ENCODE data around the gene ABI3BP. TPM values are rescaled to one million over a fixed set of nuclear protein-coding genes. Genes with fewer than 3 reads are reported as not detected.

ABI3BP gene
- total RNA-seq, 4 donors from 2014 or later, result 12.3 to 57.8 (median 22.0) TPM

DNA sequence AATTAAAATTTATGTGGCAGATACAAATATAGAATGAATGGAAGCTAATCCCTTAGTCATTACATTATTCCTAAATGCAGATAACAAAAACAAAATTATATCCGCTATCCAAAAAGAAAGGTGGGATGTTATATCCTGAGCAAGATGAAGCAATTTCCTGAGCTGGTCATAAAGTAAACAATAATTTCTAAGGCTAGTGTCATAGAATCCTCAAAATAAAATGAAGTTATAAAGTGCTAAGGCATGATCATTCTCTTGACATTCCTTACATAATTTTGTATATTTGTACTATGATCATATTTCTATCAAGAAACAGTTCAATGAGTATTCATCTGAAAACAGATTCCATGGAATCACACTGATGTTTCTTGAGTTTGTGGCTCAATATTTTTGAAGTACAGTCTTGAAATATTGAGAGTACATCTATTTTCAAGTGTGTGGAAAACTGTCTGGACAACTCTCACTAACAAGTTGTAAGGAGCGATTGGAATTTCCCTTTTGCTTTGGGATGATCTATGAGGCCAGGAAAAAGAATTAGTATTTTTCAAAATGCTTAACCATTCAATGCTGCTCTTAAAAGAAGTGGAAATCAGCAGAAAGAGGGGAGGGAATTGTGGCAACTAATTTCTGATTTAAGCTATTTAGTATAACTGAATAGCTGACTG lies 92.4 kb downstream of the ABI3BP start:
- intact Hi-C loops (cut with DNase I; ENCODE audit: low total_unique reads), result no loop called here
- H3K4me3 ChIP-seq (ENCODE audit: low read depth, poor library complexity, severe bottlenecking), result no peak overlapping the region
- no peak for DNase-seq (ENCODE audit: low spot score in 2 of 2)
- TF ChIP-seq, protein P1, sequence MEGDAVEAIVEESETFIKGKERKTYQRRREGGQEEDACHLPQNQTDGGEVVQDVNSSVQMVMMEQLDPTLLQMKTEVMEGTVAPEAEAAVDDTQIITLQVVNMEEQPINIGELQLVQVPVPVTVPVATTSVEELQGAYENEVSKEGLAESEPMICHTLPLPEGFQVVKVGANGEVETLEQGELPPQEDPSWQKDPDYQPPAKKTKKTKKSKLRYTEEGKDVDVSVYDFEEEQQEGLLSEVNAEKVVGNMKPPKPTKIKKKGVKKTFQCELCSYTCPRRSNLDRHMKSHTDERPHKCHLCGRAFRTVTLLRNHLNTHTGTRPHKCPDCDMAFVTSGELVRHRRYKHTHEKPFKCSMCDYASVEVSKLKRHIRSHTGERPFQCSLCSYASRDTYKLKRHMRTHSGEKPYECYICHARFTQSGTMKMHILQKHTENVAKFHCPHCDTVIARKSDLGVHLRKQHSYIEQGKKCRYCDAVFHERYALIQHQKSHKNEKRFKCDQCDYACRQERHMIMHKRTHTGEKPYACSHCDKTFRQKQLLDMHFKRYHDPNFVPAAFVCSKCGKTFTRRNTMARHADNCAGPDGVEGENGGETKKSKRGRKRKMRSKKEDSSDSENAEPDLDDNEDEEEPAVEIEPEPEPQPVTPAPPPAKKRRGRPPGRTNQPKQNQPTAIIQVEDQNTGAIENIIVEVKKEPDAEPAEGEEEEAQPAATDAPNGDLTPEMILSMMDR (IDR thresholded peaks at IDR 0.05), result no peak
- no peak for TF ChIP-seq POLR2A (IDR thresholded peaks at IDR 0.05)
- 76 to 83% methylated on average over 2 of the region's 2 CpGs for WGBS, 2 donors

DNA sequence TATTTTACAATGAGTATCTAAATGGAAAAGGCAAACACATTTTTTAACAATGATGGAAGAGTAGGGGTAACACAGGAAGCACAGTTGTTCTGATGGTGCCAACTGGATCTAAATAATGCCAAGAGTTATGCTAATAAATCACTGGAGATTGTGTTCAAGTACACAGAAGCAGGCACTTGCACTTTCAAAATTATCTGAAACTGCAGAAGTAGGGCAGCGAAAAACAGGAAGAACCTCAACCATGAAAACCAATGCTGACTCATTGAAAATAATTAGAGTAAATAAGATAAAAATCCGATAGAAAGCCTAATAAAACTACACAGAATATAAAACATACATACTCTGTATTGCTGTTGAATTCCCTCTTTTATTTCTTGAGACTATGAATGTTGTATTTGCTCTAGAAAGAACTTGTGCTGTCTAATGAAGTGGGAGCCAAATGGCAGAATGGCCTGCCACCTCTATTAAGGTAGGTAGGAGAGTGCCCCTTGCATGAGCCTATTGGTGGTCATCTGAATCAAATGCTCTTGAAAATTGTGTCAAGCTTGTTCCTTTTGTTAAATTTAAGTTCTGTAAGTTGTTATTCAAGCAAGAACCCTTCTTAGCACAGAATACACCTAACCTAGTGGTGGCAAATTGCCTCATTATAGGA lies 93.7 kb downstream of the ABI3BP start:
- 32 to 39% methylated on average over 2 of the region's 2 CpGs for WGBS, 2 donors
- intact Hi-C loops (cut with DNase I; ENCODE audit: low total_unique reads), result no loop called here
- DNase-seq (ENCODE audit: low spot score in 2 of 2), result no peak
- no peak overlapping the region for H3K4me3 ChIP-seq (ENCODE audit: low read depth, poor library complexity, severe bottlenecking)
- no peak for TF ChIP-seq POLR2A (IDR thresholded peaks at IDR 0.05)
- TF ChIP-seq, protein P1 (IDR thresholded peaks at IDR 0.05), result no peak

DNA sequence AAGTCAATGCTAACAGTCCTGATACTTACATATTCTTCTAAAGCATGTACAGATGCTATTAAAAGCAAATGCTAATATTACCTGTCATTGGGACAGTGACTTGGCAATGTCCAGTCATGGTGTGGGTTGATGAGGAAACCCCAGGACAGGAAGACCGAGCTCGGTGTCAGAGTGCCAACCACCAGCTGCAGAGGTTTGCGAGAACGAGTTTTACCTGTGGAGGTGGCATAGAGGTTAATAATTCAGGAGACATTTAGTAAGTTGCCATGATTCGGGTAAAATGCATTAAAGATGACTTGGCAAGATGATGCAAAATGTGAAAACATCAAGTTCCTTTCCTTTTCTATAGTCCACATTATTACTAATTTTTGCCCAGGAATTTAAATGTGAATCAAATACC lies 94.5 kb downstream of the ABI3BP start:
- no peak overlapping the region for H3K4me3 ChIP-seq (ENCODE audit: low read depth, poor library complexity, severe bottlenecking)
- intact Hi-C loops (cut with DNase I; ENCODE audit: low total_unique reads), result no loop called here
- no peak for DNase-seq (ENCODE audit: low spot score in 2 of 2)
- 54 to 64% methylated on average over 5 of the region's 5 CpGs for WGBS, 2 donors
- TF ChIP-seq POLR2A (IDR thresholded peaks at IDR 0.05), result no peak
- TF ChIP-seq, protein P1 (IDR thresholded peaks at IDR 0.05), result no peak

DNA sequence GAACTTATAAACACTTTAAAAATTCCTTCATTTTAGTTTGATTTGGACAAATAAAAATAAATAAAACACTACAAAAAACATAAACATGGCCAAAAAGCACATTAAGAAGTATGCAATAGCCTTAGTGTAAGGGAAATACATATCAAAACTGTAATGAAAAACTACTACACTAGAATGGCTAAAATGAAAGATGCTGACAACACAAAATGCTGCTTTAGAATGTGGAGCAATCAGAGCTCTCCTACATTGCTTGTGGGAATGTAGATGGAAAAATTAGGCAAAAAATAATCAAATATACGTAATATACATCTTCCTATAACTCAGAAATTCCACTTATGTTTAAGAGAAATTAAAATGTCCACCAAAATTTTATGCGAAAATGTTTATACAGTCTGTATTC lies 96.2 kb downstream of the ABI3BP start:
- no peak for DNase-seq (ENCODE audit: low spot score in 2 of 2)
- WGBS, 2 donors, result 49 to 50% methylated on average over 2 of the region's 2 CpGs
- TF ChIP-seq, protein P1 (IDR thresholded peaks at IDR 0.05), result no peak
- no peak for TF ChIP-seq POLR2A (IDR thresholded peaks at IDR 0.05)
- intact Hi-C loops (cut with DNase I; ENCODE audit: low total_unique reads), result no loop called here
- no peak overlapping the region for H3K4me3 ChIP-seq (ENCODE audit: low read depth, poor library complexity, severe bottlenecking)

DNA sequence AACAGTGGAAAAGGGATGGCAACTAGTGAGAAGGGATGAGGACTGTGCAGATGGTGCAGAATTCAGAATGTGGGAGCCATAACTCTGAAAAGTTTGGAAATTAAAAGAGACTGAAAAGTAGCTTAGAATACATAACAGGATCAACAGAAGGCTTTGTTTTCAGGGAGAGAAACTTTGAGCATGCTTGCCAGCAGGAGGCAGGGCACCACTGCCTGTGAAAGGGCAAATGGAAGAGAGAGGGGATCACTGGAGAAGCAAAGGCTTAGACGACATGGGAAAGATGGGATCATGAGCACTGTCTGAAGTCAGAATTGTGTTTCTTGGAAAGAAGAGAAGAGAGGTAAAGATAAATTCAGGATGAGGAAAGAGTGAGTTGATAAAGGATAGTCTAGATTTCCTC lies 99.6 kb downstream of the ABI3BP start:
- 29 to 65% methylated on average over 1 of the region's 1 CpG for WGBS, 2 donors
- DNase-seq (ENCODE audit: low spot score in 2 of 2), result no peak
- intact Hi-C loops (cut with DNase I; ENCODE audit: low total_unique reads), result no loop called here
- TF ChIP-seq POLR2A (IDR thresholded peaks at IDR 0.05), result no peak
- TF ChIP-seq, protein P1 (IDR thresholded peaks at IDR 0.05), result no peak
- no peak overlapping the region for H3K4me3 ChIP-seq (ENCODE audit: low read depth, poor library complexity, severe bottlenecking)
